SU-DHL-6 (cell line): ENCODE measurements around the gene LAPTM5.

Source experiments
- H2AFZ ChIP-seq: fragments of 200-600 bp; sonication (generic); 2 replicates; pipeline ENCODE4 v1.6.1; 2014; ENCODE audit warnings: low read depth, mild to moderate bottlenecking, moderate library complexity, mixed read lengths, antibody characterized with exemption, low read length; ENCODE audit not compliant: severe bottlenecking
- H3F3A ChIP-seq: fragments of 200-600 bp; shearing (Covaris generic); 2 replicates; pipeline ENCODE4 v1.6.0; 2016; ENCODE audit warnings: antibody characterized with exemption, mild to moderate bottlenecking; ENCODE audit not compliant: insufficient read depth
- H3K27ac ChIP-seq: fragments of 200-600 bp; sonication (generic); 2 replicates; pipeline ENCODE4 v1.5.1; 2016; ENCODE audit warnings: low read depth, mild to moderate bottlenecking, low read length, moderate library complexity, mixed read lengths
- H3K27me3 ChIP-seq: fragments of 200-600 bp; sonication (generic), shearing (Covaris generic); 2 replicates; pipeline ENCODE4 v1.6.0; 2014; ENCODE audit warnings: mild to moderate bottlenecking, low read length
- H3K36me3 ChIP-seq: fragments of 200-600 bp; sonication (generic); 2 replicates; pipeline ENCODE4 v1.6.1; 2014; ENCODE audit warnings: mild to moderate bottlenecking, low read length, mixed read lengths
- H3K4me2 ChIP-seq: fragments of 300-600, 200-600 bp; shearing (Covaris generic), sonication (generic); 2 replicates; pipeline ENCODE4 v1.6.0; 2014; ENCODE audit warnings: low read length, low read depth, mild to moderate bottlenecking; ENCODE audit not compliant: poor library complexity, severe bottlenecking
- H3K4me3 ChIP-seq: fragments of 200-600 bp; sonication (generic); 2 replicates; pipeline ENCODE4 v1.5.1; 2014; ENCODE audit warnings: antibody characterized with exemption, low read length, mild to moderate bottlenecking, mixed read lengths; ENCODE audit not compliant: insufficient read depth, poor library complexity, severe bottlenecking
- H3K79me2 ChIP-seq: fragments of 200-600 bp; sonication (generic); 2 replicates; pipeline ENCODE4 v1.6.1; 2014; ENCODE audit warnings: mild to moderate bottlenecking, low read length, moderate library complexity; ENCODE audit not compliant: insufficient read depth
- H3K9ac ChIP-seq: fragments of 200-600 bp; sonication (generic); 2 replicates; pipeline ENCODE4 v1.7.0; 2014; ENCODE audit warnings: mild to moderate bottlenecking, low read length
- H3K9me2 ChIP-seq: fragments of 200-600 bp; sonication (generic); replicated peaks from 2 replicates; pipeline ENCODE4 v1.6.1; 2014; ENCODE audit warnings: low read length; ENCODE audit not compliant: insufficient read depth
- H3K9me3 ChIP-seq: fragments of 200-600 bp; sonication (generic); 2 replicates; pipeline ENCODE4 v1.6.1; 2014; ENCODE audit warnings: low read length, mixed read lengths; ENCODE audit not compliant: insufficient read depth
- H4K20me1 ChIP-seq: fragments of 200-600 bp; sonication (generic); 2 replicates; pipeline ENCODE4 v1.6.1; 2014; ENCODE audit warnings: low read depth, mild to moderate bottlenecking, antibody characterized with exemption, low read length, moderate library complexity, mixed read lengths
- EZH2phosphoT487 ChIP-seq: fragments of 200-600 bp; sonication (generic), shearing (Covaris generic); conservative IDR thresholded peaks from 2 replicates; pipeline ENCODE4 v1.6.1; 2018; ENCODE audit warnings: mild to moderate bottlenecking, antibody characterized with exemption, low read length, moderate library complexity, mixed read lengths
- TF ChIP-seq, protein P1 (sequence below): fragments of 200-600 bp; sonication (generic); IDR thresholded peaks from one replicate; pipeline ENCODE4 v1.5.1; 2017; ENCODE audit warnings: antibody characterized with exemption, mild to moderate bottlenecking, low read length, moderate library complexity; ENCODE audit not compliant: insufficient read depth, poor library complexity, severe bottlenecking

The LAPTM5 gene

DNA sequence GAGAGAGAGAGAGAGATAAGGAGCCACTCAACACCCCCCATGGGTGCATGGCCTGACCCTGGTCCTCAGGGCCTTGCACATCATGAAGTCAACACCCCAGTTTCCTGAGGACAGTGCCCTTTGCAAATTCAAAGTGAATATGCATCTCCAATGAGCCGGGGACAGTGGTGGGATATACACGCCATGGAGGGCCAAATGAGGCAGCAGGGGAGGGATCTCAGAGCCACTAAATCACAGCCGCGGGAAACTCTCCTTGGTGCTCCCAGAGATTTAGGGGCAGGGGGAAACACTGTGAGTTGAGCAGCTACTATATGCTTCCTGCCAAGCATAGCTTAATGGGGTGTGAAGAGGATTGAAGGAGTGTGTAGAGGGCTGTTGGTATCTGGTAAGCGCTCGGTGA lies 69.7 kb downstream of the LAPTM5 start:
- no peaks in the 10 kb centered on the region for H3K36me3 ChIP-seq
- no peaks in the 10 kb centered on the region for H3F3A ChIP-seq
- no peak overlapping the region for H3K9ac ChIP-seq
- H3K4me2 ChIP-seq, result no peak overlapping the region
- no peak overlapping the region for H3K27ac ChIP-seq
- H3K9me3 ChIP-seq, result no peaks in the 10 kb centered on the region
- no peaks in the 10 kb centered on the region for H4K20me1 ChIP-seq
- no peaks in the 10 kb centered on the region for H3K9me2 ChIP-seq
- H3K27me3 ChIP-seq, result no peaks in the 10 kb centered on the region
- H3K79me2 ChIP-seq, result no peaks in the 10 kb centered on the region
- no peak overlapping the region for H2AFZ ChIP-seq
- H3K4me3 ChIP-seq, result no peak overlapping the region
- TF ChIP-seq, protein P1, sequence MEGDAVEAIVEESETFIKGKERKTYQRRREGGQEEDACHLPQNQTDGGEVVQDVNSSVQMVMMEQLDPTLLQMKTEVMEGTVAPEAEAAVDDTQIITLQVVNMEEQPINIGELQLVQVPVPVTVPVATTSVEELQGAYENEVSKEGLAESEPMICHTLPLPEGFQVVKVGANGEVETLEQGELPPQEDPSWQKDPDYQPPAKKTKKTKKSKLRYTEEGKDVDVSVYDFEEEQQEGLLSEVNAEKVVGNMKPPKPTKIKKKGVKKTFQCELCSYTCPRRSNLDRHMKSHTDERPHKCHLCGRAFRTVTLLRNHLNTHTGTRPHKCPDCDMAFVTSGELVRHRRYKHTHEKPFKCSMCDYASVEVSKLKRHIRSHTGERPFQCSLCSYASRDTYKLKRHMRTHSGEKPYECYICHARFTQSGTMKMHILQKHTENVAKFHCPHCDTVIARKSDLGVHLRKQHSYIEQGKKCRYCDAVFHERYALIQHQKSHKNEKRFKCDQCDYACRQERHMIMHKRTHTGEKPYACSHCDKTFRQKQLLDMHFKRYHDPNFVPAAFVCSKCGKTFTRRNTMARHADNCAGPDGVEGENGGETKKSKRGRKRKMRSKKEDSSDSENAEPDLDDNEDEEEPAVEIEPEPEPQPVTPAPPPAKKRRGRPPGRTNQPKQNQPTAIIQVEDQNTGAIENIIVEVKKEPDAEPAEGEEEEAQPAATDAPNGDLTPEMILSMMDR, result no peak
- TF ChIP-seq EZH2phosphoT487, result no peak

DNA sequence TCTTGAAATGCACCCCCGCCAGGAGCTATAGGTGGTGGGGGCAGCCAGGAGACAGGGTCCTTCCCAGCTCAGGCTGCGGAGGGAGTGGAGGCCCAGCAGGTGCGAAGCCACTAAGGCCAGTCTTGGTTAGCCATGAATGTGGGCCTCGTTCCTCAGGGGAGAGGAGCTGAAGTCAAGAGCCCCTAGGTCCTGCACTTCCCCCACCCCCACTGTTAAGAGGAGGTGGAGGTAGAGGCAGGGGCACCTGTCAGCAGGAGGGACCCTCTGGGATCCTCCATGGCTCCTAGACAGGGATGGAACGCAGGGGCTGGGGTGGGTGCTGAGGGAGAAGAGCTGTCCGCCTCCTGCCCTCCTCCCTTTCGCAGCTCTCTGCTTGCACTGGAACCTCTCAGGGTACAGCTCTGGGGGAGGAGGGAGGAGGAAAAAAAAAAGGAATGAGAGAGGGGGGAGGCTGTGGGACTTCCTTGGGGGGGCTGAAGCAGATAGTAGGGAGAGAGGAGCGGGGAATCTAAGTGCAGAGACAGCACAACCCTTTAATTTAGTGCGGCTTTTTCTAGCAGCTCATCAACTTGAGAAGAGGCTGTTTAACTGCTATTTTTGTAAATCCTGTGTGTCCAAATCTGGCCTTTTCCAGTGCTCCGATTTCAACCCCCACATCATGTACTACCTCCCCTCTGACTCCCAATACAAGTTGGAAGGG lies 71.2 kb downstream of the LAPTM5 start:
- H2AFZ ChIP-seq, result no peak overlapping the region
- H3K9me3 ChIP-seq, result no peaks in the 10 kb centered on the region
- H4K20me1 ChIP-seq, result no peaks in the 10 kb centered on the region
- no peaks in the 10 kb centered on the region for H3K79me2 ChIP-seq
- H3K27me3 ChIP-seq, result no peaks in the 10 kb centered on the region
- no peaks in the 10 kb centered on the region for H3K9me2 ChIP-seq
- H3F3A ChIP-seq, result no peaks in the 10 kb centered on the region
- no peak overlapping the region for H3K4me2 ChIP-seq
- H3K4me3 ChIP-seq, result no peak overlapping the region
- no peaks in the 10 kb centered on the region for H3K36me3 ChIP-seq
- no peak for TF ChIP-seq EZH2phosphoT487
- TF ChIP-seq, protein P1, result no peak
- no peak overlapping the region for H3K27ac ChIP-seq
- H3K9ac ChIP-seq, result no peak overlapping the region

DNA sequence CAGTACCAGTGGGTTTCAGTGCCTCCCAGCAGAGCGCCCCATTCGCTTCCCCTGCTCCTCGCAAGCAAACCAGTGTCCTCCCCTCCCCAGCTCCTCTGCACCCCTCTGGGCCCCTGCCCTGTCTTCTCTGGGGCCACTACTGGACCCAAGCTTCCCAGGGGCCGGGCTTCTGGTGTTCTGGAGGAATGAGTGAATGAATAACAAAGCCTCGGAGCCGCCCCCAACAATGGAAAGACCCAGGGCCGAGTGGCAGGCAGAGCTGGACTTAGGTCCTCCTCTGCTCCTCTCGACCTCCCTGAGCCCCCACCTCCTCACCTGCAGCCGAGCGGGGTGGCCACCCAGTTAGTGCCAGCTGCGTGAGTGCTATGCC lies 71.8 kb downstream of the LAPTM5 start:
- no peak overlapping the region for H2AFZ ChIP-seq
- H3K9ac ChIP-seq, result no peak overlapping the region

More for the DNA sequence above, 71.8 kb downstream of the LAPTM5 start:
- Histone ChIP-seq H3K27me3 (no peaks in the 10 kb centered on the region), H3F3A (no peaks in the 10 kb centered on the region), H4K20me1 (no peaks in the 10 kb centered on the region), H3K27ac (no peak overlapping the region), H3K79me2 (no peaks in the 10 kb centered on the region), H3K4me2 (no peak overlapping the region), H3K36me3 (no peaks in the 10 kb centered on the region), H3K9me3 (no peaks in the 10 kb centered on the region), H3K4me3 (no peak overlapping the region), H3K9me2 (no peaks in the 10 kb centered on the region)
- TF ChIP-seq, protein P1, result no peak
- TF ChIP-seq EZH2phosphoT487, result no peak
